Right lung (tissue), 10 donors: ENCODE data around the gene SLC23A2. TPM values are rescaled to one million over a fixed set of nuclear protein-coding genes. Genes with fewer than 3 reads are reported as not detected.
"Not testable (repeated sequence)": the region's sequence is repeated elsewhere in the genome, so short reads cannot be mapped to it uniquely, and the experiment has no call there.

Experiments used
- DNase-seq, 2 donors: peaks; one replicate each; pipeline ENCODE4 v3.0.0-alpha.2; 2013
- long read RNA-seq, 8 donors: transcript quantifications; one replicate each; lab custom pipeline, GENCODE V29; 2026
- polyA plus RNA-seq, 5 donors: library from polyadenylated mRNA; unstranded; fragments of 120-200 nt; gene quantifications; one replicate each; pipeline versions ENCODE4 v1.2.1 to v1.2.3, GENCODE V29; 2013; ENCODE audit warnings: inconsistent platforms in 1 of 5, low replicate concordance in 1 of 5; ENCODE audit not compliant: insufficient read length in 5 of 5, insufficient read depth in 1 of 5

Gene SLC23A2
- polyA plus RNA-seq: 10 to 100 TPM; 19.7 to 27.4 (median 23.6) TPM
- long read RNA-seq, donor 1, full-length matches to known transcripts: 1 of 1 reads
- long read RNA-seq, donor 1, partial matches to known transcripts: 0 of 1 reads
- long read RNA-seq, donor 1, other reads (novel, unspliced or antisense): 0 of 1 reads
- long read RNA-seq, donor 2, full-length matches to known transcripts: 1 of 1 reads
- long read RNA-seq, donor 2, partial matches to known transcripts: 0 of 1 reads
- long read RNA-seq, donor 2, other reads (novel, unspliced or antisense): 0 of 1 reads
- long read RNA-seq, donor 3, full-length matches to known transcripts: 1 of 1 reads
- long read RNA-seq, donor 3, partial matches to known transcripts: 0 of 1 reads
- long read RNA-seq, donor 3, other reads (novel, unspliced or antisense): 0 of 1 reads
- long read RNA-seq, donor 4: 0 reads
- long read RNA-seq, donor 5, full-length matches to known transcripts: 2 of 2 reads
- long read RNA-seq, donor 5, partial matches to known transcripts: 0 of 2 reads
- long read RNA-seq, donor 5, other reads (novel, unspliced or antisense): 0 of 2 reads
- long read RNA-seq, donor 6: 0 reads
- long read RNA-seq, donor 7: 0 reads
- long read RNA-seq, donor 8, full-length matches to known transcripts: 1 of 1 reads
- long read RNA-seq, donor 8, partial matches to known transcripts: 0 of 1 reads
- long read RNA-seq, donor 8, other reads (novel, unspliced or antisense): 0 of 1 reads

- DNase-seq: peak; percentile 15 to 25
These were observed at the start of gene SLC23A2 for GRCh38 chr20:5001174-5002076. TSS of gene SLC23A2 (minus strand) at chr20:5001510. CDS start at chr20:4932562, 68,948 bp downstream.

- no peak for DNase-seq
These were observed 45.5 kb upstream of the SLC23A2 start for GRCh38 chr20:5046656-5047339.

- no peak for DNase-seq
These were observed 44.6 kb upstream of the SLC23A2 start for GRCh38 chr20:5045906-5046305.

- DNase-seq: no peak
These were observed 42.8 kb upstream of the SLC23A2 start for GRCh38 chr20:5044075-5044620.

- DNase-seq: no peak
These were observed 40.1 kb upstream of the SLC23A2 start for GRCh38 chr20:5041433-5041832.

- DNase-seq: no peak
These were observed 39.0 kb upstream of the SLC23A2 start for GRCh38 chr20:5040345-5040744.

- DNase-seq: no peak
These were observed 38.6 kb upstream of the SLC23A2 start for GRCh38 chr20:5039889-5040288.

- DNase-seq: no peak
These were observed 37.9 kb upstream of the SLC23A2 start for GRCh38 chr20:5039255-5039657.

- DNase-seq: no peak
These were observed 35.5 kb upstream of the SLC23A2 start for GRCh38 chr20:5036828-5037227.

- DNase-seq: not testable (repeated sequence)
These were observed 34.2 kb upstream of the SLC23A2 start for GRCh38 chr20:5035518-5035917.

- no peak for DNase-seq
These were observed 32.3 kb upstream of the SLC23A2 start for GRCh38 chr20:5033566-5033965.

- not testable (repeated sequence) for DNase-seq
These were observed 30.4 kb upstream of the SLC23A2 start for GRCh38 chr20:5031701-5032100.

GRCh38 chr20:5031206-5031557 lies 29.9 kb upstream of the SLC23A2 start:
- no peak for DNase-seq

GRCh38 chr20:5030348-5031205 lies 29.3 kb upstream of the SLC23A2 start:
- DNase-seq: no peak

GRCh38 chr20:5028258-5029059 lies 27.1 kb upstream of the SLC23A2 start:
- not testable (repeated sequence) for DNase-seq

- no peak for DNase-seq
These were observed 23.7 kb upstream of the SLC23A2 start for GRCh38 chr20:5024982-5025381.

GRCh38 chr20:5024103-5024502 lies 22.8 kb upstream of the SLC23A2 start:
- no peak for DNase-seq

- not testable (repeated sequence) for DNase-seq
These were observed 21.9 kb upstream of the SLC23A2 start for GRCh38 chr20:5023171-5023570.

- DNase-seq: no peak
These were observed 19.4 kb upstream of the SLC23A2 start for GRCh38 chr20:5020760-5021159.
